ENCODE measurements around the gene SGCA. TPM values are rescaled to one million over a fixed set of nuclear protein-coding genes. Genes with fewer than 3 reads are reported as not detected.

SGCA gene
- total RNA-seq, 1 donor from 2014 or later, result 0.54 TPM

DNA sequence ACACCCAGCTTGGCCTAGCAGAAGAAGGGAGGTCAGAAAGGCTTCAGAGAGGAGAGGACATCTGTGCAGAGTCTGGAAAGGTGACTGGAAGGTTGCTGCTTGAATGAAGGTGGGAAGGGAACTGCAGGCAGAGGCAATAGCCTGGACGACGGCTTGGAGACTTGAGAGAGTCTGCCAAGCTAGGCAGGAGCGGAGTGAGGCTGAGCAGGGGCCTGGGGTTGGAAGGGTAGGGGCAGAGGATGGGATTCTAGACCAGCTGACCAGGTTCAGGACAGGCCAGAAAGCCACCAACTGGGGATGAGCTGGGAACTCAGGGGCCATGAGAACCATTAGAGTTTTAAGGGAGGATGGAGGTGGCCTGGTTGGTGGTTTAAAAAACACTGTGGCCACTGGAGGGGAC, 339 bp upstream of the SGCA start:
- intact Hi-C loops (cut with micrococcal nuclease), result no loop called here

DNA sequence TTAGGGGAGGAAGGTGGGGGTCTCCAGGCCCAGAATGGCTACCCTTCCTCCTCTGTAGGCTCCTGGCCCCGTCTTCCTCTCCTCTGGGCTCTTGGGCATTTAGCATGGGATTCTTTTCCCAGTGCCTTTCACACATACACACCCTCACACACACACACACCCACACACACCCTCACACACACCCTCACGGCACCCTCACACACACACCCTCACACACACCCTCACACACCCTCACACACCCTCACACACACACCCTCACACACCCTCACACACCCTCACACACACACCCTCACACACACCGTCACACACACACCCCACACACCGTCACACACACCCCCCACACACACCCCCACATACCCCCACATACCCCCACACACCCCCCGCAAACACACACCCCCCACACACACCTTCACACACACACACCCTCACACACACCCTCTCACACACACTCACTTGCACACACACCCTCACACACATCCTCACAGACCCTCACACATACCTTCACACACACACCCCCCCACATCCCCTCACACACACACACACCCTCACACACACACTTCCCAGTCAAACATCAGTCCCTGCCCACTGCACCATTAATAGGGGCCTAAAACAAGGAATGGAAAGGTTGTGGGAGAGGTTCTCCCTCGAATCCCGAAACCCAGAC, 845 bp downstream of the SGCA start:
- intact Hi-C loops (cut with micrococcal nuclease), result no loop called here

DNA sequence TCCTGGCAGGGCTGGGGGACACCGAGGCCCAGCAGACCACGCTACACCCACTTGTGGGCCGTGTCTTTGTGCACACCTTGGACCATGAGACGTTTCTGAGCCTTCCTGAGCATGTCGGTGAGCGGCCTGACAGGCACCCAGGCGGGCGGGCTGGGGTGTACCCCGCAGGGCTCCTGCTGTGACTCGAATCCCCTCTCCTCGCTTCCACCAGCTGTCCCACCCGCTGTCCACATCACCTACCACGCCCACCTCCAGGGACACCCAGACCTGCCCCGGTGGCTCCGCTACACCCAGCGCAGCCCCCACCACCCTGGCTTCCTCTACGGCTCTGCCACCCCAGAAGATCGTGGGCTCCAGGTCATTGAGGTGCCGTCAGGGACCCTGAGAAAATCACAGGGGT, 1.6 kb downstream of the SGCA start:
- intact Hi-C loops (cut with micrococcal nuclease), result no loop called here

DNA sequence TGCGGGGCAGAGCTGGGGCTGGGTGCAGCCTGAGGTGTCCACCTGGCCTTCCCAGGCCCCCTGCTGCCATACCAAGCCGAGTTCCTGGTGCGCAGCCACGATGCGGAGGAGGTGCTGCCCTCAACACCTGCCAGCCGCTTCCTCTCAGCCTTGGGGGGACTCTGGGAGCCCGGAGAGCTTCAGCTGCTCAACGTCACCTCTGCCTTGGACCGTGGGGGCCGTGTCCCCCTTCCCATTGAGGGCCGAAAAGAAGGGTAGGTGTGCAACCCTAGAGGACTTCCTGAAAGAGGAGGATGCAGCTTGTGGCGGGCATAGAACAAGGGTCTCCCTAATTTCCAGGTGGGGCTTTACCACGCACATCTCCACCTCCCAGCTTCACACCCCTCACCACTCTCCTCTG, 2.5 kb downstream of the SGCA start:
- intact Hi-C loops (cut with micrococcal nuclease), result no loop called here

DNA sequence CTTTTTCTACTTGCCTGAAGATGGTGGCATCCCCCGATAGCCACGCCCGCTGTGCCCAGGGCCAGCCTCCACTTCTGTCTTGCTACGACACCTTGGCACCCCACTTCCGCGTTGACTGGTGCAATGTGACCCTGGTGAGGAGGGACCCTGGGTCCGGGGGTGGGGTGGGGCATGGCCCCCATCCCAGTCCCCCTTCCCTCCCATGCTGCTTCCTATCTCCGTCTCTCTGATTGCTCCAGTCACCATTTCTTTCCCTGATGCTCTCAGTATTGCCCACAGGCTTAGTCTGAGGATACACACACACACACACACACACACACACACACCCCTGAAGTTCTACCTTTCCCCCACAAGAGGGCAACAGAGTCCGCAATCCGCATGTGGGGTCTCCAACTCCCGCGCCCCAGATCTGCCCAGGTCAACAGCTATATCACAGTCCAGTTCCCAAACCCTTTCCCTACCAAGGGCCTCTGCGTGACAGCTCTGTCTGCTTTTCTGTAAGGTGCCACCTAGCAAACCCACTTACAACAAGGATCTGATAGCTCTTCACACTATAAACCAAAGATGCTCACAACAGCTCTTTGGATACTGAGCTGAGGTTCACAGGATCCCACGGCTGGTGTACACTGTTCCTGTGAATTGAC, 3.4 kb downstream of the SGCA start:
- intact Hi-C loops (cut with micrococcal nuclease), result loop anchor here (1.0 kb wide), 4 partner anchors 8 to 128 kb away; no protein-coding TSS in a partner anchor

DNA sequence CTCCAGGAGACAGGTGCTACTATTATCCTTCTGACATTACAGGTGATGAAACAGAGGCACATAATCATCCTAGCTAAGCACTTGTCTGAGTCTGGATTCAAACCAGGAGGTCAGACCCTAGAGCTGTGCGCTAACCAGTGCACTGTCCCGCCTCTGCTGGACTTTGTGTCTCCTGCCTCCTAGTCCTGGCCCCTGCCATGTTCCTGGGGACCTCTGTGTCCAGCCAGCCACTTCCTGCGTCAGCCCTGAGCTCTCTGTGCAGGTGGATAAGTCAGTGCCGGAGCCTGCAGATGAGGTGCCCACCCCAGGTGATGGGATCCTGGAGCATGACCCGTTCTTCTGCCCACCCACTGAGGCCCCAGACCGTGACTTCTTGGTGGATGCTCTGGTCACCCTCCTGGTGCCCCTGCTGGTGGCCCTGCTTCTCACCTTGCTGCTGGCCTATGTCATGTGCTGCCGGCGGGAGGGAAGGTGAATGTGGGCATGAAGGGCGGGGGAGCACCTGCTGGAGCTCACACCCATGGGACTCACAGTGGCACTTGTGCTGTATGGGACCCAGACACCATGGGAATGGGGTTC, 4.2 kb downstream of the SGCA start:
- intact Hi-C loops (cut with micrococcal nuclease), result loop anchor here (1.0 kb wide), 4 partner anchors 9 to 127 kb away; no protein-coding TSS in a partner anchor

DNA sequence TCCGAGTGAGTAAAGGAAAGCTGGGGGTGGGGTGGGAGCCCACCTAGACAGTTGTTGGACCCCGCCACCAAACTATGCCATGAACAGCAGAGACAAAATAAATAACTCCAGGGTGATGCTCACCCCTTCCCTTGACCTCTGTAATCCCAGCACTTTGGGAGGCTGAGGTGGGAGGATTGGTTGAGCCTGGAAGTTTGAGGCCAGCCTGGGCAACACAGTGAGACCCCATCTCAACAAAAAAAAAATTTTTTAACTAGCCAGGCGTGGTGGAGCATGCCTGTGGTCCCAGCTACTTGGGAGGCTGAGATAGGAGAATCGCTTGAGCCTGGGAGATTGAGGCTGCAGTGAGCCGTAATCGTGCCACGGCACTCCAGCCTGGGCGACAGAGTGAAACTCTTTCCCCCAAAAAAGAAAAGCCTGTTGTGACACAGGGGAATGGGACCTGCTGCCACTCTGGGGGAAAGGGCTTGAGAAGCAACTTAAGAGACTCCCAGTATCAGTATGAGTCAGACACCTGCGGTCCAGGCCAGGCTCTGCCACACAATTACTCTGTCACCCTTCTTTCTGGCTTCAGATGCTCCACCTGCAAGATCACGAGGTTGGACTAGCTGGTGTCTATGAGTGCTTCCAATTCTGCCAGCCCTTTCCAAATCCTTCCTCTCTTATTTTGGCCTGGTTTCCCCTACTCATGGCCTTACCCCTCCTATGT, 5.0 kb downstream of the SGCA start:
- intact Hi-C loops (cut with micrococcal nuclease), result no loop called here

DNA sequence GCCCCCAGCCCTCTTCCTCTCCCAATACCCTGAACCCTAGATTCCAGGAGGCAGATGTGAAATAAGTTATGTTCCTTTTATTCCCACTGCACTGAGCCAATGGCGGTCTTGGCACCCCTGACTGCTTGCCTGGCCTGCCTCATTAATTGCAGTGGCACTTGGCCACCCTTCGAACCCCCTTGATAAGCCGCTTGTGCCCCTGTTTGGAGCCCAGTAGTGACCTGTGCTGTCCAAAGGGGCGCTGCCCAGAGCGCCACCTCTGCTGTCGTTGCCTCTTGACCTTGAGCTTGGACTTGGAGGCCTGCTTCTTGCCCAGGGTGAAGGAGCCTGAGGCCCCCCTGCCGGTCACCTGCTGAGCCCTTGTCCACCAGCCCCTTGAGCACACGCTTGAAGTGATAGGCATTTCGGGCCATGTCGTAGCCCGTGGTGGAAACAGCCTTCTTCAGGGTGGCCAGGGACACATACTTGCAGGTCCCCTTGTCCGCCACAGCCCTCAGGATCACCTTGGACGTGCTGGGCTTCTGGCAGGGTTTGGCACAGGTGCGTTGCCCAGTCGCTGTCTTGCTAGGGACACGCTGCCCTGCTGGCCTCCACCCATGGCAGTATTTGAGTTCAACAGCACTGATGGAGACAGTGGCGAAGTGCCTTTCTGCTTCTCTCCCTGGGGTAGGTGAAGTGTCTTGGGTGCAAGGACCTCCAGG, 5.7 kb downstream of the SGCA start:
- intact Hi-C loops (cut with micrococcal nuclease), result no loop called here

DNA sequence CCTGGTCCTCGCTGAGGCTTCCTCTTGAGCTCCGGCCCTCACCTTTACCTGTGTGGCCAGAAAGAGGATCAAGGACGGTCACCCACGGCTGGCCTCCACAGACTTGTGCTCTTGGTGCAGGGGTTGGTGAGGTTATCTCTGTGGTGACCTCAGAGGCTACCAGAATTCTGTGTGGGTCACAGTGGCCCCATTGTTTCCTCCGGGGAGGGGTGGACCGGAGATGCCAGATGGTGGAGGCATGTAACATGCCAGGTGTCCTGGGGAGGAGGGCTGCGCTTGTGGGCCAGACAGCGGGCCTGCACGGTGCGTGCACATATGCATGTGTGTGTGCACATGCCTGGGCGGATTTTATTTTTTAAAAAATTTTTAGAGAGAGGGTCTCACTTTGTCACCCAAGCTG, 6.3 kb downstream of the SGCA start:
- intact Hi-C loops (cut with micrococcal nuclease), result no loop called here

DNA sequence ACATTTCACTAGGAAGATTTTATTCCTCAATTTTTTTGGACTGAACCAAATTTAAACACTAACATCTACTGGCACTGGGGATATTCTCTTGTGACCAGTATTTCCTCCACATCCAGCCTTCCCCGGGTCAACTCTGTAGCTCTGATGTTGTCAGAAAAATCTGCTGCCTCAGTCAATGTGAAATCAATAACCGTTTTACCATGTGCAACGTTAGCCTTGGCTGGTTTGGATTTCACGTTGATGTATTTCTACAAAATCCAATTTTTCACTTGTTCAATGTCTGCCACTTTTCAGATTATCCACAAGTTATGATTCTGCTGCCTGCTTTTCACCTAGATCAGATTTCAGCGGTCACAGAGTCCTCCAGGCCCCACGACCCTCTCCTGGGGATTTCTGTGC, 7.1 kb downstream of the SGCA start:
- intact Hi-C loops (cut with micrococcal nuclease), result no loop called here

DNA sequence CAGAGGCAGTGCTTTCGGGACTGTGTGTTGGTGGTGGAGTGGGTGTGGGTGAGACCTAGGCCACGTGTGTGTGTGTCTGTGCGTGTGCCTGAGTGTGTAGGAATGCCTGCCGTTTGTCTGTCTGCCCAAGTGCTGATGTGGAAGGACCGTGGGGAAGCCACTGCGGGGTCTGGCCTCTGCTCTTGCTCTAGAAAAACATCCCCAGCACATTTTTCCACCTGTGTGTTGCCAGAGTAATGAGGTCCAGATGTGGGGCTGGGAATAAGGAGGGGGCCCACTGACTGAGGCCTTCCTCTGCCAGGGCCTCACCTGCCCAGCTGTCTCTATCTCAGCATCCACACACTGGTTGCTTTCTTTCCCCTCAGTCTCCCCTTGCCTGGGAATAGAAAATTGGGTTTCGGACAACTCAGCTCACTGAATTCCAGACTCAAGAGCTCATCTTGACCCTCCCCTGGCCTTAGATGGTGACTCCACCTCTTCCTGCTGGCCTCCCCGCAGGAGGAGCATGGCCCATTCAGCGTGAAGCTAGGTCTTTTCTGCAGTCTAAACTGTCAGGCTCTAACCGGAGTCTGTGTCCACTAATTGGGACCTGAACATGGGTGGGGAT, 7.6 kb downstream of the SGCA start:
- intact Hi-C loops (cut with micrococcal nuclease), result no loop called here

DNA sequence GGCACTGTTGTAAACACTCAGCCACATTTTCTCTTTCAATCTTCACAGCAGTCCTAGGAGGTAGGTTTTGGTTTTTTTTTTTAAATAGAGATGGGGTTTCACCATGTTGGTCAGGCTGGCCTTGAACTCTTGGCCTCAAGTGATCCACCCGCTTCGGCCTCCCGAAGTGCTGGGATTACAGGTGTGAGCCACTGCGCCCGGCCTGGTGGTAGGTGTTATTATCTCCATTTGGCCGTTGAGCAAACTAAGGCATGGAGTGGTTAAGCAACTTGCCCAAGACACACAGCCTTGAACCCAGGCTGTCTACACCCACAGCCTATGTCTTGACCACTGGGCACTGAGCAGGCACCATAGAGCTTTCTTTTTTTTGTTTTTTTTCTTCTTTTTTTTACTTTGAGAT, 8.6 kb downstream of the SGCA start:
- intact Hi-C loops (cut with micrococcal nuclease), result no loop called here

DNA sequence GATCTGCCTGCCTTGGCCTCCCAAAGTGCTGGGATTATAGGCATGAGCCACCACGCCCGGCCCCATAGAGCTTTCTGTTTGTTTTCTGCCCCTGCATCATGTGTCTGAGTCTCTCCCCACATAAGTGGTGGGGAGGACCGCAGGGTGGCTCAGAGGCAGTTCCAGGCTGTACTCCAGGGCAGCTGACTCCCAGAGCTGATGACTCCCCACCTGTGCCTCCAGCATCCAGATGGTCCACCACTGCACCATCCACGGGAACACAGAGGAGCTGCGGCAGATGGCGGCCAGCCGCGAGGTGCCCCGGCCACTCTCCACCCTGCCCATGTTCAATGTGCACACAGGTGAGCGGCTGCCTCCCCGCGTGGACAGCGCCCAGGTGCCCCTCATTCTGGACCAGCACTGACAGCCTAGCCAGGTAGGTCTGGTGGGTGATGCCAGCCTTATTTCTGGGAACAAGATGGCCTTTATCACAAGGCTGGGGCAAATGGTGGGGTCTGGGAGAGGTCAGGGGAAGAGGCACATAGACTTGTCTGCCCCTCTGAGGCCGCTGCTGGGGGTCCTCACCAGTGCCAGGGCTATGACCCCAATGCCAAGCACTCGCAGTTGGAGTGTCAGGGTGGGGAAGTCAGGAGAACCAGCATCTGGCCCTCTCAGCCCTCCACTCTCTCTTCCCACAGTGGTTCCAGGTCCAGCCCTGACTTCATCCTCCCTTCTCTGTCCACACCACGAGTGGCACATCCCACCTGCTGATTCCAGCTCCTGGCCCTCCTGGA, 9.4 kb downstream of the SGCA start:
- intact Hi-C loops (cut with micrococcal nuclease), result no loop called here

DNA sequence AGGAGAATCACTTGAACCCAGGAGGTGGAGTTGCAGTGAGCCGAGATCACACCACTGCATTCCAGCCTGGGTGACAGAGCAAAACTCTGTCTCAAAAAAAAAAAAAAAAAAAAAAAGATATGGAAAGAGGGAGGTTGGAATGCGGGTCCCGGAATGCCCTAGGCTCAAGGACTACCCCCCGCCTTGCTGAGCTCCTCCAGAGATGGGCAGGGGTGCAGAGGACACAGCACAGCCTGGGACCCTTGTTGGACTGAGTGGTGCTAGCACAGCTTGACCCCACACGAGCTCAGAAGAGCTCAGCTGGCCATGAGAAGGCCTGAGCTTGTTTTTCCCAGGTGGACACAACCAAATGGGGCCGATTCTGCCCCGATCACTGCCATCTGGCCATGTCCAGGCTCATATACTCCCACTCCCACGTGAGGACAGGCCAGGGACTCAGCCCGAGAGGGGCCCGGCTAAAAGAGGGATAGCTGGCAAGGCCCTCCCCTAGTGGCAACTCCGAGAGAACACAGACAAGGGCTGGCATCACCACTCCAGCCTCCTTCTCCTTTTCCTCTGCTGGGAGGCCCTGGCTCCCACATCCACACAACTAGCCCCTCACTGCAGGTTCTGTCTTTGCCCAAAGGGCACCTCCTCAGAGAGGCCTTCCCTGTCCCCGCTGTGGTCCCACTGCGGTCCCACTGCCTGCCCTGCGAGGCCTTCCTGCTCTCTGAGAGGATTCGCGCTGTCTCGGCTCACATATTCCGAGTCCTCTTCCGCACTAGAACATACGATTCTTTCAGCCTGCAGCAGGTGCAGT, 11.0 kb downstream of the SGCA start:
- intact Hi-C loops (cut with micrococcal nuclease), result no loop called here

DNA sequence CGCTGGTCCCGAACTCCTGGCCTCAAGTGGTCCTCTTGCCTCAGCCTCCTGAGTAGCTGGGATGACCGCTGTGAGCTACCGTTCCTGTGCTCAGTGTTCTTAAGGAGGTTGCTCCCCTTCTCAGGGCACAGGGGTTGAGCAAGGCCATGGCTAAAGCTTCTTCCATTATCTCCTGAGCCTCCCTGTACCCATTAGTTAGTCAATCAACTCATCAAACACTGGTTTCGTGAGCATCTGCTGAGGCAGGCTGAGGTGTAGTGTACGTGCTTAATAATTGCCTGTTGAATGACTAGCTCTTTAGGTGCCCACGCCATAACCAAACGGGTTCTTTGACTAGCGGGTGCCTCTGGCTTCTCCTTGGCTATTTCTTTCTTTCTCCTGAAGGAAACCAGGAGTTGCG, 11.7 kb downstream of the SGCA start:
- intact Hi-C loops (cut with micrococcal nuclease), result no loop called here

DNA sequence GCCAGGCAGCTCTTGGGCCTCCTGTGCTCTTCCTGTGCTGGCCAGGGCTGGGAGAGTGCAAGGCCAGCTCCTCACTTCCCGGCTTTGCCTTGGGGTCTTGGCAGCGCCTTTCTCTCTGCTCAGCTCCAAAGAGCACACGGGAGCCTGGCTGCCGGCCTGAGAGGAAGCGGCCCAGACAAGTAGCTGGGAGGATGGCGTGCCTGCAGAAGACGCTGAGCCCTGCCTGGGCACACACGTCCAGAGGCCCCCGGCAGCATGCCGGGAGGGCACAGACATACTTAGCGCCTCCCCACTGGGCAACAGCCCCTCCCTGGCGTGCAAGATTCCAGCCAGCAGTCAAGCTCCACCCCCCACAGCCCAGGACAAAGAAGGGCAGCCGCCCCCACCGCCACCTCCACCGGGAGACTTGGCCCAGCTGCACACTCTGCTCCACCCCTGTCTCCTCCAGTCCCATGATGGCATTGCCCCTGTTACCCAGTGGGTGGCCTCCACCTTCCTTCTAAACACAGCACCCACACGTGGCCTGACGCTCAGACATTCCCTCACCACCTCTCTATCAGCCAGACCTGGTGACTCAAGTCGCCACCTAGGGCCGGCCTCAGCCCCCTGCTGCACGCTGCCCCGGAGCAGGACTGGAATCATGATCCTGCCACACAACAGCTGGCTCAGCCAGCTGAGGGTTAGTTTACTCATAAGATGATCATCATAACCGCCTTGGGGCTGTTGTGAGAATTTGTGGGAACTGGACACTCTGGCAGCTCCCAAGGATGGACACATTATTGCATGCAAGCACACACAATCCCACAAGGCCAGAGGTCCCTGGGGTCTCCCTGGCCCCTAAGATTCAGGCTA, 12.4 kb downstream of the SGCA start:
- intact Hi-C loops (cut with micrococcal nuclease), result no loop called here

DNA sequence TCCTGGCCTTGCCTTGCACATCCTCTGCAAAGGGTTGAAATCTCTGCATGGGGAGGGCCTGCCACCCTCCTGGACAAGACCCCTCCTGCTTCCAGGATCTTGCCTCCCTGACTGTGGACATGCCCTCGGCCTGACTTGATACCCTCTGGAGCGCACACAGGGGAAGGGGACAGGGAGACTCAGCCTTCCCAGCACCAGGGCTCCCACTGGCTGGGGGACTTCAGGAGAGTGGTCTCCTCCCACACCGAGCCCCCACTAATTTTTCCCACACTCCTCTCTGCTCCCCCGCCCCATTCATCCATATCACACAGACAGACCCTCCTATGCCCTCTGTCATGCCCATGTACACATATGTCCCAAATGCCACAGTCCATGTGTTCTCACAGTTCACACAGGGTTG, 14.3 kb downstream of the SGCA start:
- intact Hi-C loops (cut with micrococcal nuclease), result no loop called here

DNA sequence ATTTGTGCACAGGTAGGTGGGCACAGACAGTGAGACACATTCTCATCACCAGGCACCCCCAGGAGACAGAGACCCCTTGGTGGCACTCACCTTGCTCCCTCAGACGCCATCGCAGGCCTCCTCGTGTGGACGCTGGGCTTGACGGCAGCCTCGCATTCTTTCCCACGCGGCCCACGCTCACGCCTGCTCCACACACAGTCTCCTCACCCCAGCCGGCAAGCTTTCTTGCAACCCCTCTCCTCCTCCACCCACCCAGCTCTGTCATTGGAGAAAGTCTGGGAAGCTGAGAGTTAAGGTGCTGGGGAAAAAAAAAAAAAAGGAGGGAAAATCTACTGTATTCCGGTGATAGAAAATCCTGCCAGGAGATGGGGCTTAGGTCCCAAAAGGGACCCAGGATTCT, 14.8 kb downstream of the SGCA start:
- intact Hi-C loops (cut with micrococcal nuclease), result no loop called here

DNA sequence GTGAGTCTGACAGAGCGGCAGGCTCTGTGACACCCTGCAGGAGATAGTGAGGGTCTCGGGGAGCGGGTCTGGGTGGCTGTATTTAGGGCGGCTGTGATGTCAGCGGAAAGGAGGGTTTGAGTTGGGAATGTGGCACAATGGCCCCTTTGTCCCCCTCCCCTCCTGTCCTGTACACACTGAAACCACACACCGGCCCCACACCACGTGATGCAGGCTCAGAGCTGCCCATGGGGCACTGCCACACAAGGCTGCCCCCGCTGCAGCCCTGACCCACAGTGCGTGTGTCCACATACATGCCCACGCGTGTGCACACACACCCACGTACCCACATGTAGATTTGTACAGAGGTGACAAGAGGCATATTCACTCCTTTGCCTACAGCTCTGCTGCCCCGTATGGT, 15.3 kb downstream of the SGCA start:
- intact Hi-C loops (cut with micrococcal nuclease), result no loop called here
